ENCODE measurements around the gene MRPS2.

DNA sequence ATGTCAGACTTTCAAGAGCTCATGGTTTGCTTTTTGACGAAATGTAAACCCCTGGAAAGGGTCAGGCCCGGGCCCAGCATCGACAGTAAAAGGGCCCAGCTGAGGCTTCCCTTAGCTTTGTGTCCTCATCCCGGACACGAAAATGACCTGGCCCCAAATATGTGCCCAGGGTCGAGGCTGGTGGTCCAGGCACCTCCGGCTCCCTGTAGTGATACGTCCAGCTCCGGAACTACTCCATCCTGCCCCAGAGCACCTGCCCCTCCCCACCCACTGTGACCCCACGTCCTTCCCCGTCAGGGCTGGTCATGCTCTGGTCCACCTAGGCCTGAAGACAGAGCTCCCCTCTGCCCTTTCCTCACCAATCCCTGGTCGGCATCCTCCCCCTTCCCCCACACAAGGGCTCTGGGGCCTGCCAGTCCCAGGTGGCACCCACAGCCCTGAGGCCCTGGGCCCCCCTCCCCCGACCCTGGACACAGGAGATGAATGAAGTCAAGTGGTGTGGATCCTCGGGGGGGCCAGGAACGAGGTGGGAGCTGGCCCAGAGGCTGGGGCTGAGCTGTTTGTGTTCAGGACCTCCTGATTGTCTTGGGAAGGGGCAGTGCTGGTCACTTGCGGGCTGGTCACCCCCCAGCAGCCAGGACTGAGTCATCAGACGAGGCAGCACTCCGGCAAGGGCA, 51.7 kb downstream of the MRPS2 start:
- TF ChIP-seq, protein P1, sequence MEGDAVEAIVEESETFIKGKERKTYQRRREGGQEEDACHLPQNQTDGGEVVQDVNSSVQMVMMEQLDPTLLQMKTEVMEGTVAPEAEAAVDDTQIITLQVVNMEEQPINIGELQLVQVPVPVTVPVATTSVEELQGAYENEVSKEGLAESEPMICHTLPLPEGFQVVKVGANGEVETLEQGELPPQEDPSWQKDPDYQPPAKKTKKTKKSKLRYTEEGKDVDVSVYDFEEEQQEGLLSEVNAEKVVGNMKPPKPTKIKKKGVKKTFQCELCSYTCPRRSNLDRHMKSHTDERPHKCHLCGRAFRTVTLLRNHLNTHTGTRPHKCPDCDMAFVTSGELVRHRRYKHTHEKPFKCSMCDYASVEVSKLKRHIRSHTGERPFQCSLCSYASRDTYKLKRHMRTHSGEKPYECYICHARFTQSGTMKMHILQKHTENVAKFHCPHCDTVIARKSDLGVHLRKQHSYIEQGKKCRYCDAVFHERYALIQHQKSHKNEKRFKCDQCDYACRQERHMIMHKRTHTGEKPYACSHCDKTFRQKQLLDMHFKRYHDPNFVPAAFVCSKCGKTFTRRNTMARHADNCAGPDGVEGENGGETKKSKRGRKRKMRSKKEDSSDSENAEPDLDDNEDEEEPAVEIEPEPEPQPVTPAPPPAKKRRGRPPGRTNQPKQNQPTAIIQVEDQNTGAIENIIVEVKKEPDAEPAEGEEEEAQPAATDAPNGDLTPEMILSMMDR (IDR thresholded peaks at IDR 0.05), result no peak
- no peak for TF ChIP-seq POLR2A (IDR thresholded peaks at IDR 0.05)

Data from body of pancreas (tissue), 4 donors.